HCT116 (cell line): ENCODE data around the gene PLA2G15. TPM values are rescaled to one million over a fixed set of nuclear protein-coding genes. Genes with fewer than 3 reads are reported as not detected.

Experiments
- ATAC-seq: fragments of 200-7000 bp; cut with Tn5 transposase; 2 replicates; pipeline ENCODE4 v1.9.1; 2020; ENCODE audit warnings: mild to moderate bottlenecking, moderate library complexity
- BruUV-seq: library from RNA; stranded (reverse); fragments of 400-500 nt; replicated peaks from 2 replicates; lab custom pipeline; 2021; lab: Mats Ljungman, UMichigan
- CTCF ChIA-PET: fragments of 300-600 bp; sonication (Branson Sonifier 250); formaldehyde crosslinking; loops from one replicate; lab custom pipeline; 2021; ENCODE audit warnings: antibody characterized with exemption; lab: Charles Lee
- POLR2A ChIA-PET: fragments of 300-600, 350-600 bp; sonication (Branson Sonifier 250); formaldehyde crosslinking; loops from one replicate; lab custom pipeline; 2021; ENCODE audit warnings: antibody characterized with exemption; lab: Charles Lee
- RAD21 ChIA-PET, 2 experiments: fragments of 300-600 bp; sonication (Branson Sonifier 250); formaldehyde crosslinking; loops; one replicate each; lab custom pipeline; 2023; ENCODE audit warnings: low total read pairs in 2 of 2; ENCODE audit not compliant: uncharacterized antibody in 2 of 2, unreplicated experiment in 2 of 2, low non-redundant PET in 1 of 2; lab: Charles Lee
- DNase-seq: peaks from one replicate; pipeline ENCODE4 v3.0.0-alpha.2; 2010; ENCODE audit warnings: low read depth, low spot score
- H2AFZ ChIP-seq: fragments of 200-600 bp; shearing (Covaris generic), sonication (generic); 2 replicates; pipeline ENCODE4 v1.6.1; 2017; ENCODE audit warnings: low read depth, mixed run types, mixed read lengths, antibody characterized with exemption, low read length; ENCODE audit not compliant: poor library complexity, severe bottlenecking
- H3K27ac ChIP-seq: 2 replicates; pipeline ENCODE4 v1.5.1; 2012; ENCODE audit warnings: low read depth, low read length
- H3K27me3 ChIP-seq: fragments of 200-600 bp; sonication (generic); 2 replicates; pipeline ENCODE4 v1.6.1; 2016; ENCODE audit warnings: mixed run types, low read length, mixed read lengths; ENCODE audit not compliant: insufficient read depth
- H3K36me3 ChIP-seq, 2 experiments: fragments of 200-500 bp in 1 of 2; fragments of 200-600 bp in 1 of 2; sonication (Bioruptor generic) in 1 of 2; sonication (generic) in 1 of 2; 2 replicates each; pipeline versions ENCODE4 v1.5.1 to v1.6.1; 2014 to 2016; ENCODE audit warnings: low read length in 2 of 2, inconsistent platforms in 1 of 2, mixed read lengths in 1 of 2, mixed run types in 1 of 2; ENCODE audit not compliant: insufficient read depth in 2 of 2, control insufficient read depth in 1 of 2
- H3K4me1 ChIP-seq, 2 experiments: fragments of 200-600 bp in 1 of 2; sonication (generic) in 1 of 2; 2 replicates each; pipeline versions ENCODE4 v1.5.1 to v1.6.1; 2012 to 2017; ENCODE audit warnings: low read length in 2 of 2, inconsistent platforms in 1 of 2, mild to moderate bottlenecking in 1 of 2, mixed read lengths in 1 of 2, mixed run types in 1 of 2, moderate library complexity in 1 of 2; ENCODE audit not compliant: insufficient read depth in 2 of 2, control insufficient read depth in 1 of 2
- H3K4me2 ChIP-seq: fragments of 200-600 bp; sonication (generic); 2 replicates; pipeline ENCODE4 v1.6.1; 2017; ENCODE audit warnings: mixed run types, low read length, mixed read lengths
- H3K4me3 ChIP-seq, 2 experiments: fragments of 200-600 bp in 1 of 2; sonication (generic) in 1 of 2; replicated peaks in 1 of 2; 2 replicates each; pipeline ENCODE4 v1.5.1; 2011 to 2016; ENCODE audit warnings: low read length in 2 of 2, control low read depth in 1 of 2, low read depth in 1 of 2, mild to moderate bottlenecking in 1 of 2, mixed read lengths in 1 of 2, mixed run types in 1 of 2
- H3K79me2 ChIP-seq: fragments of 200-600 bp; sonication (generic); 2 replicates; pipeline ENCODE4 v1.6.1; 2017; ENCODE audit warnings: mild to moderate bottlenecking, mixed run types, low read length, moderate library complexity, mixed read lengths; ENCODE audit not compliant: insufficient read depth
- H3K9ac ChIP-seq: fragments of 200-600 bp; sonication (generic); 2 replicates; pipeline ENCODE4 v1.6.1; 2016; ENCODE audit warnings: low read length, mixed read lengths
- H3K9me2 ChIP-seq: fragments of 200-600 bp; sonication (generic), shearing (Covaris generic); 2 replicates; pipeline ENCODE4 v1.6.1; 2017; ENCODE audit warnings: mixed run types, mild to moderate bottlenecking, moderate library complexity; ENCODE audit not compliant: insufficient read depth
- H3K9me3 ChIP-seq, 2 experiments: fragments of 200-500 bp in 1 of 2; fragments of 200-600 bp in 1 of 2; sonication (Bioruptor generic) in 1 of 2; sonication (generic) in 1 of 2; 2 replicates each; pipeline ENCODE4 v1.6.1; 2014 to 2017; ENCODE audit warnings: low read length in 2 of 2, mixed read lengths in 2 of 2, inconsistent platforms in 1 of 2, low read depth in 1 of 2, mild to moderate bottlenecking in 1 of 2, mixed run types in 1 of 2, moderate library complexity in 1 of 2; ENCODE audit not compliant: control insufficient read depth in 1 of 2, insufficient read depth in 1 of 2
- H4K20me1 ChIP-seq: fragments of 200-600 bp; sonication (generic), shearing (Covaris generic); 2 replicates; pipeline ENCODE4 v1.6.1; 2017; ENCODE audit warnings: mixed run types, mild to moderate bottlenecking, moderate library complexity; ENCODE audit not compliant: insufficient read depth
- CBX3 ChIP-seq: IDR thresholded peaks from 2 replicates; pipeline ENCODE4 v1.6.1; 2012; ENCODE audit warnings: low read depth
- CTCF ChIP-seq, 3 experiments: fragments of 200-600 bp in 1 of 3; sonication (generic) in 1 of 3; IDR thresholded peaks in 2 of 3; conservative IDR thresholded peaks in 1 of 3; 2 replicates each; pipeline ENCODE4 v1.5.1; 2012 to 2017; ENCODE audit warnings: low read depth in 2 of 3, low read length in 2 of 3, antibody characterized with exemption in 1 of 3, borderline replicate concordance in 1 of 3, control low read depth in 1 of 3, mild to moderate bottlenecking in 1 of 3, mixed read lengths in 1 of 3, mixed run types in 1 of 3, moderate library complexity in 1 of 3; ENCODE audit not compliant: insufficient read depth in 1 of 3
- EGR1 ChIP-seq: IDR thresholded peaks from 2 replicates; pipeline ENCODE4 v1.6.1; 2012; ENCODE audit warnings: low read depth
- POLR2A ChIP-seq: IDR thresholded peaks from 2 replicates; pipeline ENCODE4 v1.7.0; 2011; ENCODE audit warnings: borderline replicate concordance; ENCODE audit not compliant: insufficient read depth, insufficient read length; ENCODE audit errors: extremely low read depth
- REST ChIP-seq: IDR thresholded peaks from 2 replicates; pipeline ENCODE4 v1.6.1; 2012; ENCODE audit warnings: low read depth
- SIN3A ChIP-seq: IDR thresholded peaks from 2 replicates; pipeline ENCODE4 v1.6.1; 2012; ENCODE audit warnings: low read depth
- ZFX ChIP-seq: fragments of 450-650 bp; IDR thresholded peaks from 2 replicates; pipeline ENCODE4 v1.6.1; 2017
- intact Hi-C: fragments of 100-400 bp; cut with micrococcal nuclease; formaldehyde crosslinking; loops from 2 replicates; pipeline ENCODE4 v1.10.0; 2022
- total RNA-seq: library from RNA; stranded (reverse); gene quantifications from one replicate; pipeline ENCODE4 v1.2.1, GENCODE V29; 2021; ENCODE audit not compliant: unreplicated experiment

The PLA2G15 gene
- total RNA-seq, 1 experiment from 2014 or later, result 7.5 TPM

DNA sequence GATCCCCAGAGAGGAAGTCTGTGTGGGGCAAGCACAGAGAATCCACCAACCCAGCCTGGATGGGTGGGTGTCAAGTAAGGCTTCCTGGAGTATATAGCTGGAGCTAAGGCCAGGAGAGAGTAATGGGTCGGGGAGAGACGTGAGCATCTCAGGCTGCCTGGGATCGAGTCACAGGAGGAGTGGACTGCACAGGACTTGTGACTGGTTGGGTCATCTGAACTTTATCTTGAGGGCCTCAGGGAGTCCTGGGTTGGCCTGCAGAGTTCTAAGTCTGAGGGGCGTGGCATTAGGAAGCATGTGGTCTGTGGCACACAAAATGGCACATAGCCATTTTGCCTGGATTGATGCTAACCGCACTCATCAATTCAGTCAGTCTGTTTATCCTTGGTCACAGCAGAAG is 1.5 kb downstream of the PLA2G15 start:
- no peak overlapping the region; the same call in 1 of the 2 replicates for H3K9ac ChIP-seq
- H3K36me3 ChIP-seq, result no peaks in the 10 kb centered on the region; a peak in 1 of 4 replicates
- H2AFZ ChIP-seq, result no peak overlapping the region
- no peaks in the 10 kb centered on the region for H3K27me3 ChIP-seq
- ChIA-PET POLR2A (interaction anchor here (1.8 kb wide), 1 partner anchor 17 kb away, joined by 4 read pairs; the partner anchor contains the start of gene SLC7A6), RAD21 (no interaction called here), CTCF (no interaction called here)
- DNase-seq (no peak), ATAC-seq (no peak)
- H3K27ac ChIP-seq, result no peak overlapping the region
- no peak for TF ChIP-seq EGR1
- TF ChIP-seq ZFX, result no peak
- no peak for TF ChIP-seq POLR2A
- no peak for TF ChIP-seq CTCF (IDR thresholded peaks at IDR 0.05 in 2 of 3, conservative IDR thresholded peaks at IDR 0.05 in 1 of 3; ENCODE audit: borderline replicate concordance in 1 of 3, insufficient read depth in 1 of 3, low read depth in 2 of 3, low read length in 2 of 3)
- no peak for TF ChIP-seq REST
- TF ChIP-seq SIN3A, result no peak
- no peak for TF ChIP-seq CBX3
- peaks cover 5 to 21% of the 10 kb centered on the region in 2 experiments; a peak in 3 of 4 replicates for H3K4me1 ChIP-seq
- intact Hi-C loops, result no loop called here
- peaks cover 10% of the 10 kb centered on the region; the same call in 1 of the 2 replicates for H3K79me2 ChIP-seq
- BruUV-seq, result no TSS peak
- no peaks in the 10 kb centered on the region for H3K9me3 ChIP-seq
- H3K4me2 ChIP-seq, result peak overlapping the region; percentile 99
- H3K9me2 ChIP-seq, result no peaks in the 10 kb centered on the region
- H3K4me3 ChIP-seq, result peak overlapping the region in 1 of 2 experiments; percentile 81; a peak in 1 of 4 replicates
- H4K20me1 ChIP-seq, result no peaks in the 10 kb centered on the region
